ENCODE measurements around the gene ADGRL1. TPM values are rescaled to one million over a fixed set of nuclear protein-coding genes. Genes with fewer than 3 reads are reported as not detected.

ADGRL1 gene
- total RNA-seq, 2 donors from 2014 or later: 21.0 to 31.2 TPM

DNA sequence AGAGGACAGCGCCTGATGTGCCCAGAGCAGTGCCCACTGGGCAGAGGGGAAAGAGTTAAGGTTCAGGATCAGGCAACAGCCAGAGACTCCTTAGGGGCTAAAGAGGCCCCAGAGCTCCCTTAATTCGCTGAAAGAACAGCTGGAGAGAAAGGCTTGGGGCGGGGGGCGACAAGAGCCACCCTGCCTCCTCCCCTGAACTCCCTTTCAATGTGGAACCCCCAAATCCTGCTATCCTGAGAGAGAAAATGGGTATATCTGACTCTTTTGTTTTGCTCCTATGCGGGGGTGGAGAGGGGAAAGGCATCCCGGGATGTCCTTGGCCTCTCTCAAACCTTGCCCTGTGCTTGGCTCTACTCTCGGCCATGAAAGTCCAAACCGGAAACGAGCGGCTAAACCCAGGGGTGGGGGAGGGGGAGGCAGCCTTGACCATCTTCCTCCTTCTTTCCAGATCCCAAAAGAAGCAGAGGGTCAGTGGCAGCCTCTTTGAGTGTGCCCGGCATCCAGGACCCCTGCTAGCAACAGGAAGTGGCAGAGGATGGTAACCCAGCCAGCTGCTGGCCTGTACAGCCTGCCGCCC, 93.1 kb downstream of the ADGRL1 start:
- peak; percentile 64 for DNase-seq (ENCODE audit: low spot score)
- TF ChIP-seq, protein P1, sequence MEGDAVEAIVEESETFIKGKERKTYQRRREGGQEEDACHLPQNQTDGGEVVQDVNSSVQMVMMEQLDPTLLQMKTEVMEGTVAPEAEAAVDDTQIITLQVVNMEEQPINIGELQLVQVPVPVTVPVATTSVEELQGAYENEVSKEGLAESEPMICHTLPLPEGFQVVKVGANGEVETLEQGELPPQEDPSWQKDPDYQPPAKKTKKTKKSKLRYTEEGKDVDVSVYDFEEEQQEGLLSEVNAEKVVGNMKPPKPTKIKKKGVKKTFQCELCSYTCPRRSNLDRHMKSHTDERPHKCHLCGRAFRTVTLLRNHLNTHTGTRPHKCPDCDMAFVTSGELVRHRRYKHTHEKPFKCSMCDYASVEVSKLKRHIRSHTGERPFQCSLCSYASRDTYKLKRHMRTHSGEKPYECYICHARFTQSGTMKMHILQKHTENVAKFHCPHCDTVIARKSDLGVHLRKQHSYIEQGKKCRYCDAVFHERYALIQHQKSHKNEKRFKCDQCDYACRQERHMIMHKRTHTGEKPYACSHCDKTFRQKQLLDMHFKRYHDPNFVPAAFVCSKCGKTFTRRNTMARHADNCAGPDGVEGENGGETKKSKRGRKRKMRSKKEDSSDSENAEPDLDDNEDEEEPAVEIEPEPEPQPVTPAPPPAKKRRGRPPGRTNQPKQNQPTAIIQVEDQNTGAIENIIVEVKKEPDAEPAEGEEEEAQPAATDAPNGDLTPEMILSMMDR (IDR thresholded peaks at IDR 0.05): no peak
- H3K4me3 ChIP-seq: peak overlapping the region; percentile 15 to 35
- H3K27me3 ChIP-seq: no peaks in the 10 kb centered on the region
- H3K9me3 ChIP-seq: no peaks in the 10 kb centered on the region
- peaks cover 4% of the 10 kb centered on the region for H3K36me3 ChIP-seq
- peaks cover 0 to 73% of the 10 kb centered on the region in 2 donors for H3K4me1 ChIP-seq
- H3K27ac ChIP-seq: peak overlapping the region; percentile 92 to 96

DNA sequence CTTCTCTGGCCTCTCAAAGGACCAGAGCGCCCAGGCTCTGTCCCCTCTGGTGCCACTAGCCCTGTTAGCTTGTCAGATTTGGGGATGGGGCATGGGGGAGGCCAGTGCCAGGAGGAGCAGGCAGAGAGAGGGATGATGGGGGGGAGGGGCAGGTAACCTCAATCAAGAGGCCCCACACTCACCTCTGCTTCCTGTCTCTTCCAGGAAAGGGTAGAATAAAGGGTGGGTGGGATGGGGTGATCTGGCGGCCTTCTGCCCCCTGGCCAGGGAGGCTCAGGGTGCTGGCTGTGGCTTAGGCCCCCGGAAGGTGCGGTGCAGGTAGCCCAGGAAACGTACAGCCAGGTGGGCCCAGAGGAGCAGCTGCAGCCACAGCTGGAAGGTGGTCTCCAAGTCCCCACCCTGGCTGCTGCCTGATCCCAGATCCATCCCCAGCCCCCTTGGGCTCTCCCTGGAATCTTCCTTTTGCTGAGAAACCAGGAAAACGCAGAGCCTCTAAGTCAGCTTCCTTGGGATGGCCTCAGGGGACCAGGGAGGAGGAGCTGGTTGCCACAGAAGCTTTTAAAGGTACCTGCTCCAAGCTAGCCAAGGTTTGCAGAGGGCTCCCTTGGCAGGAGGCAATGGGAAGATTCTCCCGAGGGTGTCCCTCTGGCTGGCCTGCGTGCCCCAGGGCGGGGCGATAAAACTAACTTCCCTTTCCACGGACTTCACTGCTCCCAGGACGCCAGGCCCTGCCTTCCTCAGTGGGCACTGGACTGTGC, 93.7 kb downstream of the ADGRL1 start:
- peaks cover 4% of the 10 kb centered on the region for H3K36me3 ChIP-seq
- H3K9me3 ChIP-seq: no peaks in the 10 kb centered on the region
- peak overlapping the region; percentile 15 to 35 for H3K4me3 ChIP-seq
- DNase-seq (ENCODE audit: low spot score): peak; percentile 67
- H3K27ac ChIP-seq: peak overlapping the region; percentile 92 to 96
- H3K4me1 ChIP-seq: peaks cover 0 to 80% of the 10 kb centered on the region in 2 donors
- TF ChIP-seq, protein P1 (IDR thresholded peaks at IDR 0.05): no peak
- H3K27me3 ChIP-seq: no peaks in the 10 kb centered on the region

DNA sequence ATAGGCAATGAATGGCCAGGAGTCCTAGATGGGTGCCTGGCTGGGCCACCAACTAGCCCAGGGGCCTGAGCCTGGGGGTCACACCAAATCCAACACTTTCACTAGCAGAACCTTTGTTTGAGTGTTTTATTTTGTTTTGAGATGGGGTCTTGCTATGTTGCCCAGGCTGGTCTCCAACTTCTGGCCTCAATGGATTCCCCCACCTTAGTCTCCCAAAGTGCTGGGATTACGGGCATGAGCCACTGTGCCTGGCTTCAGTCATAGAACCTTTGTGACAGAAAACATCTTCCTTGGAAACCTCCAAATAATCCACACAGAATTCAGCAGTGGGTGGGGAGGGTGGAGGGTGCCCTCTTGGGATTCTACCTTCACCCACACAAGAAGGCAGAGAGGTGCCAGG, 94.5 kb downstream of the ADGRL1 start:
- H3K27ac ChIP-seq: peak overlapping the region; percentile 92 to 96
- peaks cover 4% of the 10 kb centered on the region for H3K36me3 ChIP-seq
- no peaks in the 10 kb centered on the region for H3K9me3 ChIP-seq
- no peak overlapping the region for H3K4me3 ChIP-seq
- no peak for DNase-seq (ENCODE audit: low spot score)
- TF ChIP-seq, protein P1 (IDR thresholded peaks at IDR 0.05): no peak
- H3K27me3 ChIP-seq: no peaks in the 10 kb centered on the region
- H3K4me1 ChIP-seq: peaks cover 0 to 79% of the 10 kb centered on the region in 2 donors

DNA sequence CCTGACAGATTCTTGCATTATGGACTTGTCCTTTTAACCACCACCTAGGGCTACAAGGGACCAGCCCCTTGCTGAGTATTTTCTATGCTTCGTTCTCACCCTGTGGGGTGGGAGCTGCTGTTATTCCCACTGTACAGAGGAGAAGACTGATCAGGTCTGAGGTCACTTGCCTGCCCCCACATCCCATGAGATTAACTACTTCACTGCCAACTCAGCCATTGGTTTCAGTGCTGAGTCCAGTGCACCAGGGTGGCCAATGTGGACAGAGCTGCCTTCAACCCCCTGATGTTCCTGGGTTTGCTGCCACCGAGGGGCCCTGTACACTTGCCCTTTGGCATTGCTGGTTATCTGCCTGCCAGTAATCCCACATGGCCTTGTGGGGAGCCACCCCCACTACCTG, 95.3 kb downstream of the ADGRL1 start:
- peaks cover 0 to 71% of the 10 kb centered on the region in 2 donors for H3K4me1 ChIP-seq
- peak overlapping the region; percentile 62 to 91 for H3K27ac ChIP-seq
- H3K36me3 ChIP-seq: peaks cover 12% of the 10 kb centered on the region
- no peaks in the 10 kb centered on the region for H3K9me3 ChIP-seq
- no peaks in the 10 kb centered on the region for H3K27me3 ChIP-seq
- TF ChIP-seq, protein P1 (IDR thresholded peaks at IDR 0.05): no peak
- DNase-seq (ENCODE audit: low spot score): no peak
- H3K4me3 ChIP-seq: no peak overlapping the region

DNA sequence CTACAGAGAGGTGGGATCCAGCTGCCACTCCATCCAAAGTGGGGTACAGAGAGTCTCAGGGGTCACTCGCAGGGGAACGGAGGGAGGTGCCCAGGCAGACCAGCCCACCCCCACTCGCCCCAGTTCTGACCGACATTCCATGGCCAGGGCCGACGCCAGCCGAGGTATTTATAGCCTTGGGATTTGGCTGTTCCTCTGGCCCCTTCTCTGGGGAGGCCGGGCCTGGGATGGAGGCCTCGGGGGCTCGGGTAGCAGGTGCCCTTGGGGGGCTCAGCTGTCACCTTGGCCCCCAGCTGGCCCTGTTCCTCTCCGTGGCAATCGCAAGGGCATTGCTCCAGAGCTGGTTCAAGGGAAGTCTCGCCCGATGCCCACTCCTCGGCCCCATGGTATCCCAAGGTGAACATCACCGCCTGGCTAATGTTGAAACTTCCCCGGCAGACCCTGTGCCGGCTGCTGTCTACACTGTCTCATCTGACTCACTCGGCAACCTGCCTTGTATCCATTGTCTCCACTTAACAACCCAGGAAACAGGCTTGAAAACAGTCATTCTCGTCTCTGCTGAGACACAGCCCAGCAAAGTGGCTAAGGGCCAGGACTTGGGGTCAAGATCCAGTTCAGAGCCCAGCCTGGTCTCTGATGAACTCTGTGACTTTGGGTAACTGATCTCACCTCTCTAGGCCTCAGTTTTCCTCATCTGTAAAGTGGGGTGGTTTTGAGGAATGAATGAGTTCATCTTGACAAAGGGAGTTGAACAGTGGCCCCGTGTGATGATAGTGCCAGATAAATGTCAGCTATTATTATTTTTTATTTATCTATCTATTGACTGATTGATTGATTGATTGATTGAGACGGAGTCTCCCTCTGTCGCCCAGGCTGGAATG, 98.1 kb downstream of the ADGRL1 start:
- Histone ChIP-seq H3K4me3 (no peak overlapping the region), H3K27ac (peak overlapping the region; percentile 79 to 91), H3K4me1 (peaks cover 0 to 46% of the 10 kb centered on the region in 2 donors), H3K9me3 (no peaks in the 10 kb centered on the region), H3K36me3 (peaks cover 26% of the 10 kb centered on the region), H3K27me3 (no peaks in the 10 kb centered on the region)
- TF ChIP-seq, protein P1 (IDR thresholded peaks at IDR 0.05): no peak
- DNase-seq (ENCODE audit: low spot score): no peak
